ENCODE data around the gene RTN4. TPM values are rescaled to one million over a fixed set of nuclear protein-coding genes. Genes with fewer than 3 reads are reported as not detected.

Gene RTN4
- total RNA-seq, 1 donor from 2014 or later = 83.0 TPM

- intact Hi-C loops (cut with micrococcal nuclease) = no loop called here
- H3K27me3 Mint-ChIP-seq (ENCODE audit: insufficient read depth) = no peaks in the 10 kb centered on the region
- H3K27ac Mint-ChIP-seq = no peak overlapping the region
- peaks cover 9% of the 10 kb centered on the region for H3K36me3 Mint-ChIP-seq (ENCODE audit: low read depth)
- no peak overlapping the region for H3K4me3 Mint-ChIP-seq
- no peak for DNase-seq (ENCODE audit: low spot score)
- H3K4me1 Mint-ChIP-seq (ENCODE audit: low read depth) = peaks cover 27% of the 10 kb centered on the region
- no peaks in the 10 kb centered on the region for H3K9me3 Mint-ChIP-seq
Measured at GRCh38 chr2:54966837-54967236, 83.4 kb downstream of the RTN4 start.

DNA sequence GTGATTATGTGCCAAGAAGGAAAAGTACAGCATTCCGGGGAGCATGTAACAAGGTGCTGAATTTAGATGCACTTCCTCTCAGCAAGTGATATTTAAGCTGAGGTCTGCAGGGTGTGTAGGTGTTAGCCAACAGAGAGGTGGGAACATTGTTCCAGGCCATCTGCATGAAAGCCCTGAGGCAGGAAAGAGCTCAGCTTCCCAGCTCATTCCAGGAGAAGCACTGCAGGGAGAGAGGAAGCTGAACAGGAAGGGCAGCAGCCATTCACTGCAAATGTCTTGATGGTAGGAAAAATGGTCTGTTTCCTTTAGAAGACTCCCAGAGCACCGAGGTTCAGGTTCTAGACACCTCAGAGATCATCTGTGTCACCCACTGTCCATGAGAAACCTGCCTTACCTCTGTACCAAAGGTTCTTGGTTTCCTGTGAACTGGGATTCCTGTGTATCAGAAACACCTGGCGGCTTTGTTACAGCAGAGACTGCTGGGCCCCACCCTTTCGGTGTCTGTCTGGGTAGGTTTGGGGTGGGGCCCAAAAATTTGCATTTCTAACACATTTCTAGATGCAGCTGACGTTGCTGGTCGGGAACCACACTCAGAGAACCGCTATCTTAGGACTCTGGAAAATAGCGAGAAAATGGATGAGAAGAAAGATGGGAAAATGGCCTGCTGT lies 84.0 kb downstream of the RTN4 start:
- no peaks in the 10 kb centered on the region for H3K27me3 Mint-ChIP-seq (ENCODE audit: insufficient read depth)

GRCh38 chr2:54965425-54965824 lies 84.8 kb downstream of the RTN4 start:
- H3K27ac Mint-ChIP-seq = peak overlapping the region; percentile 11
- intact Hi-C loops (cut with micrococcal nuclease) = no loop called here
- no peaks in the 10 kb centered on the region for H3K9me3 Mint-ChIP-seq
- H3K4me1 Mint-ChIP-seq (ENCODE audit: low read depth) = peaks cover 27% of the 10 kb centered on the region
- no peak overlapping the region for H3K4me3 Mint-ChIP-seq
- DNase-seq (ENCODE audit: low spot score) = no peak
- H3K27me3 Mint-ChIP-seq (ENCODE audit: insufficient read depth) = no peaks in the 10 kb centered on the region
- H3K36me3 Mint-ChIP-seq (ENCODE audit: low read depth) = peaks cover 10% of the 10 kb centered on the region

More for the DNA sequence above, 84.0 kb downstream of the RTN4 start:
- intact Hi-C loops (cut with micrococcal nuclease) = no loop called here
- DNase-seq (ENCODE audit: low spot score) = no peak
- H3K36me3 Mint-ChIP-seq (ENCODE audit: low read depth) = peaks cover 8% of the 10 kb centered on the region
- H3K4me1 Mint-ChIP-seq (ENCODE audit: low read depth) = peaks cover 27% of the 10 kb centered on the region
- no peak overlapping the region for H3K4me3 Mint-ChIP-seq
- H3K9me3 Mint-ChIP-seq = no peaks in the 10 kb centered on the region
- no peak overlapping the region for H3K27ac Mint-ChIP-seq

DNA sequence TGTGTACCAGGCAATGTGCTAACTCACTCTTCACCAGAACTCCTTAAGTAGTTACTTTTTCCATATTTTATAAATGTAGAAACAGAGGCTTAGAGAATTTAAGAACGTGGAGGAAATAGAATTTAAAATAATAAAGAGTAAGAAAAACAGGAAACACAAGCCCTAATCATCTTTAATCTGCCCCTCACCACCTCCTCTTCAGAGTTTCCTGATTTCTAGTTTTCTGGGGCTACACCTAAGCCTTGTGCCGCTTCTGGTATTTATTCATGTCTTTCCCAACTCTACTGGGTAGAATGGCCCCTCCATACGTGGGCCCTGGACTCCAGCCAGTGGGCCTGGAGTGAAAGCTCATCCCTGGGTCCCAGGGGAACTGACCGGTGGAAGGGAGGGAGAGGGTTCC lies 85.4 kb downstream of the RTN4 start:
- no peaks in the 10 kb centered on the region for H3K9me3 Mint-ChIP-seq
- no peaks in the 10 kb centered on the region for H3K27me3 Mint-ChIP-seq (ENCODE audit: insufficient read depth)
- peaks cover 27% of the 10 kb centered on the region for H3K4me1 Mint-ChIP-seq (ENCODE audit: low read depth)
- H3K4me3 Mint-ChIP-seq = peak overlapping the region; percentile 38
- H3K36me3 Mint-ChIP-seq (ENCODE audit: low read depth) = peaks cover 8% of the 10 kb centered on the region
- peak overlapping the region; percentile 11 for H3K27ac Mint-ChIP-seq
- no peak for DNase-seq (ENCODE audit: low spot score)
- intact Hi-C loops (cut with micrococcal nuclease) = no loop called here

DNA sequence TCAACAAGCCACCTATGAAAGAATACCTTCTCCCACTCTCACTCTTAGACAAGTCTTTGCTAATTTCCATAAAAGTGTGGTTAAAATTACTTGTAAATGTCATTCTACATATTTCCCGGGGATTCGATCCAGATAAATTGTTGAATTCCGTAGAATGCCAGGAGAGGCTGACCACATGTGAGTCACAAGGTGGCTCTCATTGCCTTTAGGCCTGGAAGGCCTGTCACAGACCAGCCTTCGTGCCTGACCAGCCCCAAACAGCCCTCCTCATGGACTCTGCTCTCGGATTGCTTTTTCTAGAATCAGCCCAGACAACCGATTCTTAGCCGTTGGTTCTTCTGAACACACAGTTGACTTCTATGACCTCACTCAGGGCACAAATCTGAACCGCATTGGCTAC lies 86.0 kb downstream of the RTN4 start:
- no peaks in the 10 kb centered on the region for H3K27me3 Mint-ChIP-seq (ENCODE audit: insufficient read depth)
- no peak for DNase-seq (ENCODE audit: low spot score)
- intact Hi-C loops (cut with micrococcal nuclease) = no loop called here

DNA sequence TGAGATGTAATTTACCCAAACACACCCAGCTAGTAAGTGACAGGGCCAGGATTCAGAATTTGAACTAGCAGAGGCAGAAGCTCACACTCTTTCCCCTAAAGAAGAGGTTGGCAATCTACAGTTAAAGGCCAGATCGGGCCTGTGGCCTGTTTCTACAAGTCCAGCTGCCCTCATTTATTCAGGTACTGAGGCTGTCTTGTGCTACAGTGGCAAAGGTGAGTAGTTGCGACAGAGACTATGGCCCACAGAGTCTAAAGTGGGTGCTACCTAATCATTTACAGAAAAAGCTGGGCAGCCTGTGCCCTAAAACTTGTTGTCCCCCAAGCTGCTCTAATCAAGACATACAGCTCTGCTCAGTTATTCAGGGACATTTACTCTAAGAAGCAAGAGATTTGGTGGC lies 86.8 kb downstream of the RTN4 start:
- intact Hi-C loops (cut with micrococcal nuclease) = no loop called here
- Mint-ChIP-seq H3K27me3 (ENCODE audit: insufficient read depth) (no peaks in the 10 kb centered on the region), H3K4me1 (ENCODE audit: low read depth) (peaks cover 27% of the 10 kb centered on the region), H3K4me3 (no peak overlapping the region), H3K27ac (no peak overlapping the region), H3K36me3 (ENCODE audit: low read depth) (peaks cover 8% of the 10 kb centered on the region), H3K9me3 (no peaks in the 10 kb centered on the region)
- no peak for DNase-seq (ENCODE audit: low spot score)

More for the DNA sequence above, 86.0 kb downstream of the RTN4 start:
- H3K27ac Mint-ChIP-seq = no peak overlapping the region
- peaks cover 27% of the 10 kb centered on the region for H3K4me1 Mint-ChIP-seq (ENCODE audit: low read depth)
- H3K4me3 Mint-ChIP-seq = no peak overlapping the region
- H3K36me3 Mint-ChIP-seq (ENCODE audit: low read depth) = peaks cover 8% of the 10 kb centered on the region
- H3K9me3 Mint-ChIP-seq = no peaks in the 10 kb centered on the region

DNA sequence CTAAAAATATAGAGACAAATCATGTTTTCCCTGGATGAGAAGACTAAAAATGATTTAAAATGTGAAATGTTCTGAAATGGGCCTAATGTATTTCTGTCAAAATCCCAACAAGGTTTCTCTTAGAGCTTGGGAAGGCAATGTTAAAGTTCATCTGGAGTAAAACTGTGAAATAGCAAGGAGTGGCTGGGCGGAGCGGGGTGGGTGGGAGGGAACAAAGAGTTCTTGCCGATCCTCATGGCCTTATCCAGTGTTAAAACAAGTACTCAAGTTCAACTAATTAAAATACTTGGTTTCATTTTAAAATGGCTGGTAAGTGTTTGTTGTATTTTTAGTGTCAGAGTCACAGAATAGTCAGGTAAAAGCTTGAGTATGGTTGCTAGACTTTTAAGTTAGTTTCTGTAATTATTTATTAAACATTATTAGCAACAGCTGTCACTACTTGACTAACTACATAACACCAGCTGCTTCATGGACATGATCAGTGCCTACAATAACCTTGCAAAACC lies 87.3 kb downstream of the RTN4 start:
- intact Hi-C loops (cut with micrococcal nuclease) = no loop called here
- Mint-ChIP-seq H3K4me3 (no peak overlapping the region), H3K9me3 (no peaks in the 10 kb centered on the region), H3K4me1 (ENCODE audit: low read depth) (peaks cover 27% of the 10 kb centered on the region), H3K36me3 (ENCODE audit: low read depth) (peaks cover 6% of the 10 kb centered on the region), H3K27me3 (ENCODE audit: insufficient read depth) (no peaks in the 10 kb centered on the region), H3K27ac (no peak overlapping the region)
- no peak for DNase-seq (ENCODE audit: low spot score)

- intact Hi-C loops (cut with micrococcal nuclease) = no loop called here
- Mint-ChIP-seq H3K36me3 (ENCODE audit: low read depth) (peaks cover 4% of the 10 kb centered on the region), H3K4me3 (no peak overlapping the region), H3K27me3 (ENCODE audit: insufficient read depth) (no peaks in the 10 kb centered on the region), H3K27ac (no peak overlapping the region), H3K9me3 (no peaks in the 10 kb centered on the region), H3K4me1 (ENCODE audit: low read depth) (peaks cover 27% of the 10 kb centered on the region)
- DNase-seq (ENCODE audit: low spot score) = no peak
Measured at GRCh38 chr2:54962511-54962910, 87.7 kb downstream of the RTN4 start.

DNA sequence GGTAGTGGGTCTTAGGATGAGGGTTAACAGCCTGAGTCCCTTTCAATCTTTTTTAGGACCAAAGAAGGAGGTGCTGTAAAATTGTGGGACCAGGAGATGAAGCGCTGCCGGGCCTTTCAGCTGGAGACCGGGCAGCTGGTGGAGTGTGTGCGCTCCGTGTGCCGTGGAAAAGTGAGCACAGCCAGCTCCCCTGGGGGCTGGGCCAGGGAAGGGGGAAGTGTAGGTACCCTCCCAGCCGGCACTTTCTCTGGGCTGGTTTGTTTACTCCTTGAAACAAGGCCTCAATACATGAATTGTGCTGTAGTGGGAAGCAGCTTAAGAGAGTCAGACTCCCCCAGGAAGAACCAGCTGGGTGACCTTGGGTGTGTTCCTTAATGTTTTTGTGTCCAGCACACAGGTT lies 90.1 kb downstream of the RTN4 start:
- Mint-ChIP-seq H3K9me3 (no peaks in the 10 kb centered on the region), H3K4me1 (ENCODE audit: low read depth) (peaks cover 10% of the 10 kb centered on the region), H3K36me3 (ENCODE audit: low read depth) (peaks cover 4% of the 10 kb centered on the region), H3K4me3 (no peak overlapping the region), H3K27ac (no peak overlapping the region), H3K27me3 (ENCODE audit: insufficient read depth) (no peaks in the 10 kb centered on the region)
- no peak for DNase-seq (ENCODE audit: low spot score)
- intact Hi-C loops (cut with micrococcal nuclease) = no loop called here

DNA sequence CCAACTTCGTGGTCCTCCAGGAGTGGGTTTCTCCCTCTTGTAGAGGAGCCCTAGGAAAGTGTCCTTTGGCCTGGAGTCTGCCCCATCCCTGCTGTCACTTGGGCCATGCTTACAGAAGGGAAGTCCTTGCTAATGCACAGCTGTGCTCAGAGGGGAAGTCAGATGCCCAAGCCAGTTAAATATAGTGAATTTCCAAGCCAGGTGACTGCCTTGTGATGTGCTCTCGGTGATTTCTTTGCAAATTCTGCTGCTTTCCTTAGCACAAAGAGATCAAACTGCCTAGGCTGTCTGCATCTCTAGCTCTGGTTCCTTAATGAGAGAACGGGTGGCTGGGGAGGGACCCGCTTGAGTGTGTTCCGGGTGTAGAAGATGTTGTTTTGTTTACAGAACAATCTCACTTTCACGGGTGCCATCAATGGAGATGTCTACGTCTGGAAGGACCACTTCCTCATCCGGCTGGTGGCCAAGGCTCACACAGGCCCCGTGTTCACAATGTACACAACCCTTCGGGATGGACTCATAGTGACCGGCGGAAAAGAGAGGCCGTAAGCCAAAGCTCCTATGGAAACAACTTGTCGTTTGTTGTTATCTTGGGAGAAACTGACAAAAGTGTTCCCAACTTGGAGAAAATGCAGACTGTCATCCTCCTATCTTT lies 91.4 kb downstream of the RTN4 start:
- H3K27ac Mint-ChIP-seq = no peak overlapping the region

DNA sequence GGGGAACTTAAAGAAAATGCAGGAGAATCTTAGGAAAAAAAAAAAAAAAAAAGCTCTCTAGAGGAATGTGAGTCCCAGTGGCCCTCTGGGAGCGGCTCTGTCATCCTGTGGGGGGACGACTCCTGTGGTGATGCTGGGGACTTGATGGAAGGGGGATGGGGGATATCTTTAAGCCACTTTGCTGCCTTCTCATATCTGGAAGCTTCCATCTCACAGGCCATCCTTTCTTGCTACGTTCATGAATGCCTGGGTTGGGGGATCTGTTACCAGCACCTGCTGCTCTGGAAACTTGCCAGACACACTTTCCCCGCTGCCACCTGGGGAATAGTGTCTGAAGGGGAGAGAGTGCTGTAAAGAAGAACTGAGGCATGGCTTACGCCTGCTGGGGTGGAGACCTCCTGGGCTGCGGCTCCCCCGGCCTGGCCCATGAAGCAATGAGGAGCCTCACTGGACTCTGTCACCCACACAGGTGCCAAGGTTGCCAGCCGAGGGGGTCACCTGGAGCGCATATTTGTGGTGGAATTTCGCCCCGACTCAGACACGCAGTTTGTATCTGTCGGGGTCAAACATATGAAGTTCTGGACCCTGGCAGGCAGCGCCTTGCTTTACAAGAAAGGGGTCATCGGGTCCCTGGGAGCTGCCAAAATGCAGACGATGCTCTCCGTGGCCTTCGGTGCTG lies 92.8 kb downstream of the RTN4 start:
- intact Hi-C loops (cut with micrococcal nuclease) = no loop called here
- Mint-ChIP-seq H3K27ac (no peak overlapping the region), H3K9me3 (no peaks in the 10 kb centered on the region), H3K4me3 (no peak overlapping the region), H3K36me3 (ENCODE audit: low read depth) (peaks cover 4% of the 10 kb centered on the region), H3K27me3 (ENCODE audit: insufficient read depth) (no peaks in the 10 kb centered on the region), H3K4me1 (ENCODE audit: low read depth) (peaks cover 10% of the 10 kb centered on the region)
- no peak for DNase-seq (ENCODE audit: low spot score)

More for the DNA sequence above, 91.4 kb downstream of the RTN4 start:
- Mint-ChIP-seq H3K36me3 (ENCODE audit: low read depth) (peaks cover 4% of the 10 kb centered on the region), H3K27me3 (ENCODE audit: insufficient read depth) (no peaks in the 10 kb centered on the region), H3K9me3 (no peaks in the 10 kb centered on the region), H3K4me3 (no peak overlapping the region), H3K4me1 (ENCODE audit: low read depth) (no peaks in the 10 kb centered on the region)
- intact Hi-C loops (cut with micrococcal nuclease) = no loop called here
- no peak for DNase-seq (ENCODE audit: low spot score)

DNA sequence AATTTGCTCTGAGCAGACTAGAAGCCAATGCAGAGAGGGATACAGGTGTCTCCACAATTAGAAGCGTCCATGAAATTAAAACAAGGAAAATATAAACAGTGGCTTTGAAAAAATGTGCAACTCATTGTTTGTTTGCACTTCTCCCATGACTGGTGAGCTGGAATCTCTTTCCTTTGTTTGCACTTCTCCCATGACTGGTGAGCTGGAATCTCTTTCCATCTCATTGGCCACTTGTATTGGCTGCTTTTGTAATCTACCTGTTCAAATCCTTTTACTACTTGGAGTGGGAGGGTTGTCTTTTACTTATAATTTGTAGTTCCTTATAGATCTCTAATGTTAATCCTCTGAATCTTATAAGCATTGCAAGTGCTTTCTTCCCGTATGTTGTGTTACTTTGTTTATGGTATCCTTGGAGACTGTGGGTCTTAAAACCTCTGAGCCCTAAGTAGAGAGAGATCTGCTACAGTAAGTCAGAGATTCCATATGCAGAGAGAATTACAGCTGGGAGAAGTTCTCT lies 94.1 kb downstream of the RTN4 start:
- H3K27me3 Mint-ChIP-seq (ENCODE audit: insufficient read depth) = no peaks in the 10 kb centered on the region
- no peak for DNase-seq (ENCODE audit: low spot score)
- peaks cover 2% of the 10 kb centered on the region for H3K36me3 Mint-ChIP-seq (ENCODE audit: low read depth)
- H3K4me1 Mint-ChIP-seq (ENCODE audit: low read depth) = peaks cover 16% of the 10 kb centered on the region
- intact Hi-C loops (cut with micrococcal nuclease) = no loop called here
- H3K27ac Mint-ChIP-seq = no peak overlapping the region
- H3K4me3 Mint-ChIP-seq = no peak overlapping the region
- H3K9me3 Mint-ChIP-seq = no peaks in the 10 kb centered on the region
